HL-60 (cell line): ENCODE measurements around the gene HDHD5.

Experiments
- DNase-seq, 2 experiments: peaks; one replicate each; pipeline ENCODE4 v3.0.0-alpha.2; 2010 to 2020; ENCODE audit warnings: low read depth in 1 of 2, low spot score in 1 of 2
- H3K27ac ChIP-seq: fragments of 250-450 bp; sonication (Bioruptor Pico); replicated peaks from 2 replicates; pipeline ENCODE4 v1.5.1; 2020; ENCODE audit warnings: mild to moderate bottlenecking, moderate library complexity
- H3K27me3 ChIP-seq: fragments of 250-450 bp; sonication (Bioruptor Pico); 2 replicates; pipeline ENCODE4 v1.5.1; 2021; ENCODE audit warnings: mild to moderate bottlenecking, moderate library complexity; ENCODE audit not compliant: insufficient read depth, poor library complexity, severe bottlenecking
- H3K4me3 ChIP-seq: replicated peaks from 2 replicates; pipeline ENCODE4 v1.5.1; 2011; ENCODE audit warnings: mild to moderate bottlenecking, control low read depth, low read length; ENCODE audit not compliant: insufficient read depth
- GABPA ChIP-seq: IDR thresholded peaks from 2 replicates; pipeline ENCODE4 v1.6.1; 2012; ENCODE audit warnings: low read depth
- POLR2AphosphoS5 ChIP-seq: IDR thresholded peaks from 2 replicates; pipeline ENCODE4 v1.6.1; 2012; ENCODE audit warnings: low read depth
- SPI1 ChIP-seq: IDR thresholded peaks from 2 replicates; pipeline ENCODE4 v1.6.1; 2012; ENCODE audit warnings: low read depth, mild to moderate bottlenecking, borderline replicate concordance
- TF ChIP-seq, protein P1 (sequence below): IDR thresholded peaks from 2 replicates; pipeline ENCODE4 v1.6.1; 2012; ENCODE audit warnings: low read depth; ENCODE audit not compliant: insufficient replicate concordance
- TF ChIP-seq, protein P2 (sequence below): IDR thresholded peaks from one replicate; pipeline ENCODE4 v1.5.1; 2011; ENCODE audit warnings: low read length, control low read depth, inconsistent platforms; ENCODE audit not compliant: insufficient read depth

HDHD5 gene

DNA sequence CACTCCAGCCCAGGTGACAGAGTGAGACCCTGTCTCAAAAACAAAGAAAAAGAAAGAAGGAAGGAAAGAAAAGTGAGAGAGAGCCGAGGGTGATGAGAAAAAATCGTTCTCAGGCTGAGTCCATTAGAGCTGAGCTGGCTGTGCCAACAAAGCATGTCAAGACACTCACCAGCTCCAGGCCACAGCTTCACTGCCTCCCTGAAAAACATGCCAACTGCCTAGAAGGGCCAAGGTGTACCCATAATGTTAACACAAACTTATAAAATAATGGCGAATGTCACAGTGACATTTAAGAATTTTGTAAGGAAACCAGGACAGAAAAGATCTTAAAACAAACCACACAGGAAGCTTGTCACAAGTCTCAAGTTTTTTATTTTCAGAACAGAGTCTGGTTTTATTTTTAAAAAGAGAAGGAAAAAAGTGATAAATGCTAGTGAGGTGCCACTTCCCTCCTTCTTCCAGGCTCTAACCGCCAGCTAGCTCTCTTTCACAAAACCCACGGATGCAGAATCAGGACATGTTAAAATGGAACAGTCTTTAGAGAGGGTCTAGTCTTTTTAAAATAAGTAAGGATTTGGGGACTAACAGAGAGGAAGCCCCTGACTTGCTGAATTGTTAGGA is 43.0 kb downstream of the HDHD5 start:
- Histone ChIP-seq H3K27ac (peak overlapping the region; percentile 52), H3K4me3 (no peak overlapping the region), H3K27me3 (no peaks in the 10 kb centered on the region)
- DNase-seq, result no peak
- TF ChIP-seq POLR2AphosphoS5 (no peak), SPI1 (peak; percentile 44; the same call in 1 of the 2 replicates)
- TF ChIP-seq, protein P1, sequence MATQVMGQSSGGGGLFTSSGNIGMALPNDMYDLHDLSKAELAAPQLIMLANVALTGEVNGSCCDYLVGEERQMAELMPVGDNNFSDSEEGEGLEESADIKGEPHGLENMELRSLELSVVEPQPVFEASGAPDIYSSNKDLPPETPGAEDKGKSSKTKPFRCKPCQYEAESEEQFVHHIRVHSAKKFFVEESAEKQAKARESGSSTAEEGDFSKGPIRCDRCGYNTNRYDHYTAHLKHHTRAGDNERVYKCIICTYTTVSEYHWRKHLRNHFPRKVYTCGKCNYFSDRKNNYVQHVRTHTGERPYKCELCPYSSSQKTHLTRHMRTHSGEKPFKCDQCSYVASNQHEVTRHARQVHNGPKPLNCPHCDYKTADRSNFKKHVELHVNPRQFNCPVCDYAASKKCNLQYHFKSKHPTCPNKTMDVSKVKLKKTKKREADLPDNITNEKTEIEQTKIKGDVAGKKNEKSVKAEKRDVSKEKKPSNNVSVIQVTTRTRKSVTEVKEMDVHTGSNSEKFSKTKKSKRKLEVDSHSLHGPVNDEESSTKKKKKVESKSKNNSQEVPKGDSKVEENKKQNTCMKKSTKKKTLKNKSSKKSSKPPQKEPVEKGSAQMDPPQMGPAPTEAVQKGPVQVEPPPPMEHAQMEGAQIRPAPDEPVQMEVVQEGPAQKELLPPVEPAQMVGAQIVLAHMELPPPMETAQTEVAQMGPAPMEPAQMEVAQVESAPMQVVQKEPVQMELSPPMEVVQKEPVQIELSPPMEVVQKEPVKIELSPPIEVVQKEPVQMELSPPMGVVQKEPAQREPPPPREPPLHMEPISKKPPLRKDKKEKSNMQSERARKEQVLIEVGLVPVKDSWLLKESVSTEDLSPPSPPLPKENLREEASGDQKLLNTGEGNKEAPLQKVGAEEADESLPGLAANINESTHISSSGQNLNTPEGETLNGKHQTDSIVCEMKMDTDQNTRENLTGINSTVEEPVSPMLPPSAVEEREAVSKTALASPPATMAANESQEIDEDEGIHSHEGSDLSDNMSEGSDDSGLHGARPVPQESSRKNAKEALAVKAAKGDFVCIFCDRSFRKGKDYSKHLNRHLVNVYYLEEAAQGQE, result no peak

DNA sequence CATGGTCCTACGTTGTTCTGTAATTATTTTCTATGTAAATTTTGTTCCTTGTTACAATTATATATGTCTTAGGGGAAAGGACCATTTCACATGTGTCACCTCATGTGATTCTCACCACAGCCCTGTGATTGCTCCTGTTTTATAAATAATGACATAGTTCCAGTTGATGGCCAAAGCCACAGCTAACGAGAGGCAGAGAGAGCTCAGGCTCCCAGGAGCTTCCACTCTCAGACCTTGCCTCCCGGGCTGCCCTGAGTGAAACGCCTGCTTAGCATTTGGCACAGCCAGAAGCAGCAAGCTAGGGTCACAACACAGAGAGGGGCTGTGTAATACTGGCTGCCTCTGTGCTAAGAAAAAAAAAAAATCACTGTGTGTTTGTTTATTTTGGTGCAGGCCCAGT is 43.8 kb downstream of the HDHD5 start:
- DNase-seq, result no peak
- H3K27ac ChIP-seq, result peak overlapping the region; percentile 52
- TF ChIP-seq, protein P1, result no peak
- TF ChIP-seq POLR2AphosphoS5 (no peak), GABPA (no peak), SPI1 (no peak)
- TF ChIP-seq, protein P2, sequence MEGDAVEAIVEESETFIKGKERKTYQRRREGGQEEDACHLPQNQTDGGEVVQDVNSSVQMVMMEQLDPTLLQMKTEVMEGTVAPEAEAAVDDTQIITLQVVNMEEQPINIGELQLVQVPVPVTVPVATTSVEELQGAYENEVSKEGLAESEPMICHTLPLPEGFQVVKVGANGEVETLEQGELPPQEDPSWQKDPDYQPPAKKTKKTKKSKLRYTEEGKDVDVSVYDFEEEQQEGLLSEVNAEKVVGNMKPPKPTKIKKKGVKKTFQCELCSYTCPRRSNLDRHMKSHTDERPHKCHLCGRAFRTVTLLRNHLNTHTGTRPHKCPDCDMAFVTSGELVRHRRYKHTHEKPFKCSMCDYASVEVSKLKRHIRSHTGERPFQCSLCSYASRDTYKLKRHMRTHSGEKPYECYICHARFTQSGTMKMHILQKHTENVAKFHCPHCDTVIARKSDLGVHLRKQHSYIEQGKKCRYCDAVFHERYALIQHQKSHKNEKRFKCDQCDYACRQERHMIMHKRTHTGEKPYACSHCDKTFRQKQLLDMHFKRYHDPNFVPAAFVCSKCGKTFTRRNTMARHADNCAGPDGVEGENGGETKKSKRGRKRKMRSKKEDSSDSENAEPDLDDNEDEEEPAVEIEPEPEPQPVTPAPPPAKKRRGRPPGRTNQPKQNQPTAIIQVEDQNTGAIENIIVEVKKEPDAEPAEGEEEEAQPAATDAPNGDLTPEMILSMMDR, result no peak
- H3K27me3 ChIP-seq, result no peaks in the 10 kb centered on the region
- H3K4me3 ChIP-seq, result no peak overlapping the region

DNA sequence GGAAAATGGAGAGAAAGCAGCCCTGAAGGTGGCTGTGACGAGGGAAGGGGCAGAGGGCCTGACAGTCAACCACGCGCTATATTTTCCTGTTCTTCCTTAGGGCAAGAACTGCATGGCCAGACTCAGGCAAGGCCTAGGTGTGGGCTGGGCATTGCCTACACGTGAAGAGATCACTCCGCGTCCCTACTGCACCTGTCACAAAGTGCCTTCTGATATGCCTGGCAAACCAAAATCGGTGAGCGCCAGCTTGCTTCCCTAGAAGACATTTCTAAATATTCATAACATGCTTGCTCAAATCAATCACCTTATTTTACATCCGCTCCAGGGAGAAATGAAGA is 44.2 kb downstream of the HDHD5 start:
- Histone ChIP-seq H3K27ac (no peak overlapping the region; the same call in 1 of the 2 replicates), H3K4me3 (no peak overlapping the region), H3K27me3 (no peaks in the 10 kb centered on the region)
- TF ChIP-seq GABPA (no peak), SPI1 (no peak), POLR2AphosphoS5 (no peak)
- TF ChIP-seq, protein P1, result no peak
- TF ChIP-seq, protein P2, result no peak
- no peak for DNase-seq
